NCI-H345 treated with DMSO at 0.1 percent for 48 hours (cell line): ENCODE measurements around the gene BLVRA.

ENCODE experiments used
- DNase-seq: peaks from one replicate; lab custom pipeline; 2025; ENCODE audit not compliant: unreplicated experiment; lab: John Stamatoyannopoulos, UW

Gene BLVRA

DNA sequence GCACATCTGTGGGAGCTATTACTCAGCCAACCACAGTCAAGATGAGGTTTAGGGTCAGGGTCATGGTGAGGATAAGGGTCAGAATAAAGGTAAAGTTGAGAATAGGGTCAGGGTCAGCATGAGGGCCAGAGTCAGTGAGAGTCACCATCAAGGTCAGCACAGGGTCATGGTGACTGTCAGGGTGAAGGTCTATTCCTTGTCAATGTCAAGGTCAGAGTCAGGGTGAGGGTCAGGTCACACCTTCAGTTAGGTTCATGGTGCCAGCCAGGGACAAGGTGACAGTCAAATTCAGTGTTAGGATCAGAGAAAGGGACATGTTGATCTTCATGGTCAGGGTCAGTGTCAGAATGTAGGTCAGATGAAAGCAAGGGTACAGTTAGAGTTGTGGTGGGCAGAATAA, 96.7 kb downstream of the BLVRA start:
- no peak for DNase-seq

DNA sequence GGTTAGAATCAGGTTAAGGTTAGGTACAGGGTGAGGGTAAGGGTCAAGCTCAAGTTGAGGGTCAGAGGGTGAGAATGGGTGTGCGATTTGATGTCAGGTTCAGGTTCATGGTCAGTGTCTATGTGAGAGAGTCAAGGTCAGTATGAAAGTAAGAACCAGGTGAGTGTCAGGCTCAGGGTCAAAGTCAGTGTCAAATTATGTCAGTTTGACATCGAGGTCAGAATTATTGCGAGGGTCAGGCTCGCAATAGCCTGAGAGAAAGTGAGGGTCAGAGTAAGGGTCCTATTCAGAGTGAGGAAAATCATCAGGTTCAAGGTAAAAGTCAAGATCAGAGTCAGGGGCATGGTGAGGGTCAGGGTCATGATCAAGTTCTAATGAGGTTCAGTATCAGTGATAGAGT, 97.8 kb downstream of the BLVRA start:
- no peak for DNase-seq
